NCI-H82 (cell line): ENCODE data around the gene TMPRSS3.
A peak's percentile ranks its signal among the peaks of the same experiment; 100 is the strongest.

ENCODE experiments used
- DNase-seq: peaks from one replicate; lab custom pipeline; 2025; lab: John Stamatoyannopoulos, UW

TMPRSS3 gene

GRCh38 chr21:42370894-42371654, 24.8 kb downstream of the TMPRSS3 start:
- no peak for DNase-seq

GRCh38 chr21:42369821-42370220, 26.0 kb downstream of the TMPRSS3 start:
- no peak for DNase-seq

- DNase-seq = no peak
These were observed 28.3 kb downstream of the TMPRSS3 start for GRCh38 chr21:42367367-42368165.

GRCh38 chr21:42366292-42367010, 29.4 kb downstream of the TMPRSS3 start, which contains the start of gene TFF1:
Gene TFF1 (minus strand): TSS chr21:42366535. CDS start chr21:42366495, 40 bp downstream.
- no peak for DNase-seq

GRCh38 chr21:42365770-42366169, 30.1 kb downstream of the TMPRSS3 start:
- DNase-seq = no peak

- no peak for DNase-seq
These were observed 31.5 kb downstream of the TMPRSS3 start for GRCh38 chr21:42364304-42364865.

GRCh38 chr21:42363312-42363711, 32.5 kb downstream of the TMPRSS3 start:
- DNase-seq = no peak

- DNase-seq = no peak
These were observed 33.2 kb downstream of the TMPRSS3 start for GRCh38 chr21:42362700-42363099.

GRCh38 chr21:42362198-42362597, 33.7 kb downstream of the TMPRSS3 start:
- no peak for DNase-seq

GRCh38 chr21:42361286-42361685, 34.6 kb downstream of the TMPRSS3 start:
- peak; percentile 77 for DNase-seq

GRCh38 chr21:42360317-42360716, 35.5 kb downstream of the TMPRSS3 start:
- DNase-seq = peak; percentile 34

GRCh38 chr21:42358937-42359336, 36.9 kb downstream of the TMPRSS3 start:
- DNase-seq = no peak

- DNase-seq = no peak
These were observed 37.6 kb downstream of the TMPRSS3 start for GRCh38 chr21:42358261-42358660.

GRCh38 chr21:42357307-42357706, 38.5 kb downstream of the TMPRSS3 start:
- DNase-seq = no peak

GRCh38 chr21:42356650-42357049, 39.2 kb downstream of the TMPRSS3 start:
- no peak for DNase-seq

GRCh38 chr21:42356046-42356445, 39.8 kb downstream of the TMPRSS3 start:
- DNase-seq = no peak

- no peak for DNase-seq
These were observed 42.2 kb downstream of the TMPRSS3 start for GRCh38 chr21:42353623-42354022.

- DNase-seq = no peak
These were observed 43.3 kb downstream of the TMPRSS3 start for GRCh38 chr21:42352441-42353095.

- DNase-seq = no peak
These were observed 44.0 kb downstream of the TMPRSS3 start for GRCh38 chr21:42351626-42352440.

GRCh38 chr21:42350927-42351426, 44.9 kb downstream of the TMPRSS3 start, which contains the start of gene TFF2:
Gene TFF2 (minus strand): TSS chr21:42350994. CDS start chr21:42350957, 37 bp downstream.
- no peak for DNase-seq
